GM12878 (cell line): ENCODE measurements around the gene AMBRA1. TPM values are rescaled to one million over a fixed set of nuclear protein-coding genes. Genes with fewer than 3 reads are reported as not detected.

ENCODE experiments used
- ATAC-seq: fragments of 200-7000 bp; cut with Tn5 transposase; 3 replicates; pipeline ENCODE4 v1.9.1; 2020; ENCODE audit warnings: mild to moderate bottlenecking, moderate library complexity
- BruUV-seq: library from RNA; stranded (reverse); fragments of 400-500 nt; replicated peaks from 2 replicates; lab custom pipeline; 2021; lab: Mats Ljungman, UMichigan
- CTCF ChIA-PET: fragments of 300-600 bp; sonication (Branson Sonifier 250); formaldehyde crosslinking; extraction: SDS; loops from one replicate; lab custom pipeline; 2021; ENCODE audit warnings: inconsistent platforms; lab: Yijun Ruan, JAX
- POLR2A ChIA-PET: fragments of 350-600 bp; formaldehyde crosslinking; extraction: SDS; loops from one replicate; lab custom pipeline; 2021; ENCODE audit warnings: inconsistent platforms; lab: Charles Lee
- RAD21 ChIA-PET: fragments of 300-600 bp; sonication (Branson Sonifier 250); formaldehyde crosslinking; loops from one replicate; lab custom pipeline; 2023; ENCODE audit warnings: antibody characterized with exemption; ENCODE audit not compliant: unreplicated experiment; lab: Charles Lee
- SMC1A ChIA-PET: fragments of 300-600 bp; sonication (Branson Sonifier 250); formaldehyde crosslinking; loops from one replicate; lab custom pipeline; 2023; ENCODE audit not compliant: unreplicated experiment, uncharacterized antibody; lab: Charles Lee
- DNase-seq: peaks from one replicate; pipeline ENCODE4 v3.0.0-alpha.2; 2011; ENCODE audit warnings: low read depth, low spot score
- FAIRE-seq: peaks from 3 replicates; lab custom pipeline; 2011; peaks lifted over from hg19 to GRCh38; lab: Jason Lieb, UNC
- H2AFZ ChIP-seq: 2 replicates; pipeline ENCODE4 v1.6.0; 2011; ENCODE audit warnings: low read depth, low read length, control low read depth; ENCODE audit not compliant: control insufficient read depth
- H3K27ac ChIP-seq: 2 replicates; pipeline ENCODE4 v1.5.1; 2011; ENCODE audit warnings: control low read depth; ENCODE audit not compliant: control insufficient read depth, insufficient read depth
- H3K27me3 ChIP-seq, 2 experiments: replicated peaks in 1 of 2; 2 replicates each; pipeline versions ENCODE4 v1.6.0 to v1.6.1; 2011; ENCODE audit warnings: low read length in 1 of 2; ENCODE audit not compliant: control insufficient read depth in 2 of 2, insufficient read depth in 2 of 2
- H3K36me3 ChIP-seq, 2 experiments: 2 replicates each; pipeline ENCODE4 v1.5.1; 2011; ENCODE audit warnings: low read length in 1 of 2; ENCODE audit not compliant: control insufficient read depth in 2 of 2, insufficient read depth in 2 of 2
- H3K4me1 ChIP-seq: 2 replicates; pipeline ENCODE4 v1.6.1; 2011; ENCODE audit warnings: mild to moderate bottlenecking, low read length, moderate library complexity, mixed read lengths; ENCODE audit not compliant: control insufficient read depth, insufficient read depth
- H3K4me2 ChIP-seq: 2 replicates; pipeline ENCODE4 v1.6.0; 2011; ENCODE audit warnings: control low read depth; ENCODE audit not compliant: control insufficient read depth, insufficient read depth
- H3K4me3 ChIP-seq: fragments of 200-600 bp; sonication (generic); 2 replicates; pipeline ENCODE4 v1.5.1; 2016
- H3K79me2 ChIP-seq: 2 replicates; pipeline ENCODE4 v1.6.0; 2011; ENCODE audit warnings: low read length; ENCODE audit not compliant: control insufficient read depth, insufficient read depth
- H3K9ac ChIP-seq: 2 replicates; pipeline ENCODE4 v1.8.0; 2011; ENCODE audit warnings: low read length, control low read depth, mixed read lengths; ENCODE audit not compliant: control insufficient read depth, insufficient read depth
- H3K9me3 ChIP-seq: replicated peaks from 3 replicates; pipeline ENCODE4 v1.5.1; 2011; ENCODE audit warnings: mild to moderate bottlenecking, low read length; ENCODE audit not compliant: control insufficient read depth, insufficient read depth
- H4K20me1 ChIP-seq: 2 replicates; pipeline ENCODE4 v1.6.0; 2011; ENCODE audit not compliant: control insufficient read depth, insufficient read depth
- ASH2L ChIP-seq: fragments of 300-600, 200-600 bp; sonication (generic); IDR thresholded peaks from 2 replicates; pipeline ENCODE4 v1.6.1; 2017; ENCODE audit warnings: low read depth, mild to moderate bottlenecking, borderline replicate concordance
- BACH1 ChIP-seq: fragments of 450-650 bp; IDR thresholded peaks from 2 replicates; pipeline ENCODE4 v1.6.1; 2017; ENCODE audit warnings: mild to moderate bottlenecking, borderline replicate concordance
- BHLHE40 ChIP-seq, 2 experiments: fragments of 450-650 bp in 1 of 2; IDR thresholded peaks; 2 replicates each; pipeline ENCODE4 v1.6.1; 2011 to 2017; ENCODE audit warnings: low read depth in 2 of 2, borderline replicate concordance in 1 of 2, improper control_type of control experiment in 1 of 2, low read length in 1 of 2, mild to moderate bottlenecking in 1 of 2
- CHD4 ChIP-seq: fragments of 200-600 bp; sonication (generic); IDR thresholded peaks from 2 replicates; pipeline ENCODE4 v1.6.1; 2016; ENCODE audit warnings: mild to moderate bottlenecking
- CREM ChIP-seq: IDR thresholded peaks from 2 replicates; pipeline ENCODE4 v1.6.1; 2014; ENCODE audit warnings: antibody characterized with exemption, low read depth
- DPF2 ChIP-seq: fragments of 450-650 bp; IDR thresholded peaks from 2 replicates; pipeline ENCODE4 v1.6.1; 2017; ENCODE audit warnings: mild to moderate bottlenecking
- E2F4 ChIP-seq: IDR thresholded peaks from 2 replicates; pipeline ENCODE4 v1.6.1; 2012; ENCODE audit warnings: low read depth, low read length, improper control_type of control experiment
- ETV6 ChIP-seq, 2 experiments: fragments of 450-650 bp in 1 of 2; IDR thresholded peaks in 1 of 2; conservative IDR thresholded peaks in 1 of 2; 2 replicates each; pipeline ENCODE4 v1.6.1; 2014; ENCODE audit warnings: antibody characterized with exemption in 1 of 2, borderline replicate concordance in 1 of 2, low read depth in 1 of 2, mild to moderate bottlenecking in 1 of 2, moderate library complexity in 1 of 2
- NFYA ChIP-seq: IDR thresholded peaks from 2 replicates; pipeline ENCODE4 v1.6.1; 2011; ENCODE audit warnings: low read depth, mild to moderate bottlenecking, low read length, improper control_type of control experiment, borderline replicate concordance
- NR2F1 ChIP-seq: fragments of 450-650 bp; conservative IDR thresholded peaks from 2 replicates; pipeline ENCODE4 v1.6.1; 2017; ENCODE audit warnings: mild to moderate bottlenecking
- NRF1 ChIP-seq: conservative IDR thresholded peaks from 2 replicates; pipeline ENCODE4 v1.6.1; 2011; ENCODE audit warnings: mild to moderate bottlenecking, low read depth, low read length, improper control_type of control experiment
- PAX5 ChIP-seq: IDR thresholded peaks from 2 replicates; pipeline ENCODE4 v1.6.1; 2011; ENCODE audit warnings: low read depth, low read length, borderline replicate concordance
- PML ChIP-seq: IDR thresholded peaks from 2 replicates; pipeline ENCODE4 v1.6.1; 2012; ENCODE audit warnings: low read length, inconsistent platforms
- POLR2A ChIP-seq: IDR thresholded peaks from 2 replicates; pipeline ENCODE4 v1.6.1; 2011; ENCODE audit warnings: low read depth, mild to moderate bottlenecking, low read length
- POLR2AphosphoS5 ChIP-seq: IDR thresholded peaks from 2 replicates; pipeline ENCODE4 v1.6.1; 2011; ENCODE audit warnings: mild to moderate bottlenecking, low read length, inconsistent platforms
- RBBP5 ChIP-seq: fragments of 200-600 bp; sonication (generic); conservative IDR thresholded peaks from 2 replicates; pipeline ENCODE4 v1.6.1; 2016
- RUNX3 ChIP-seq: IDR thresholded peaks from 2 replicates; pipeline ENCODE4 v1.6.1; 2012; ENCODE audit warnings: low read length, inconsistent platforms
- SIX5 ChIP-seq: IDR thresholded peaks from 2 replicates; pipeline ENCODE4 v1.6.1; 2011; ENCODE audit warnings: mild to moderate bottlenecking, low read depth, low read length, moderate library complexity; ENCODE audit not compliant: severe bottlenecking
- SREBF1 ChIP-seq: IDR thresholded peaks from 2 replicates; pipeline ENCODE4 v1.6.1; 2012; ENCODE audit warnings: mild to moderate bottlenecking, low read length
- SUPT20H ChIP-seq: IDR thresholded peaks from 2 replicates; pipeline ENCODE4 v1.6.1; 2011; ENCODE audit warnings: low read depth, mild to moderate bottlenecking, low read length, moderate library complexity, borderline replicate concordance; ENCODE audit not compliant: control insufficient read depth
- ZBTB11 ChIP-seq: fragments of 450-650 bp; formaldehyde crosslinking; IDR thresholded peaks from 2 replicates; pipeline ENCODE4 v1.5.0; 2022; ENCODE audit warnings: mild to moderate bottlenecking, missing genetic modification characterization
- WGBS: methylation state at CpG from one replicate; pipeline ENCODE4 v1.1.6; 2016; ENCODE audit warnings: low lambda C conversion rate; ENCODE audit not compliant: insufficient replicate concordance, insufficient coverage; ENCODE audit errors: missing lambda C conversion rate; 5-methylcytosine and 5-hydroxymethylcytosine counted together
- in situ Hi-C: fragments of 300-500 bp; cut with MboI; formaldehyde crosslinking; loops from 9 replicates; pipeline ENCODE4 v1.14.3; 2018; ENCODE audit warnings: mixed read lengths
- intact Hi-C: fragments of 100-400 bp; cut with micrococcal nuclease; formaldehyde crosslinking; loops from one replicate; pipeline ENCODE4 v1.14.2; 2022; ENCODE audit not compliant: unreplicated experiment
- polyA plus RNA-seq, 11 experiments: library from polyadenylated mRNA; depleted of rRNA in 4 of 11; unstranded in 6 of 11; stranded (reverse) in 5 of 11; fragments of >200 nt; fragmentation: Nextera tagmentation in 4 of 11; fragmentation: Illumina TruSeq in 1 of 11; extraction: Ambion mirVana in 4 of 11; extraction: Trizol in 1 of 11; gene quantifications; 1 replicate in 1 of 11; 2 replicates in 10 of 11; pipeline versions ENCODE4 v1.2.1 to v1.2.3, GENCODE V29; 2011 to 2016; ENCODE audit warnings: inconsistent platforms in 2 of 11, missing spikeins in 2 of 11, low read depth in 1 of 11
- total RNA-seq, 4 experiments: library from RNA; depleted of rRNA in 3 of 4; stranded (reverse); fragments of >200 nt in 3 of 4; fragmentation: Illumina TruSeq in 1 of 4; extraction: Trizol in 1 of 4; gene quantifications; 2 replicates each; pipeline versions ENCODE4 v1.2.1 to v1.2.3, GENCODE V29; 2013 to 2021

AMBRA1 gene
- total and polyA plus RNA-seq, 10 of the 15 experiments (the other 5 are each of a cell fraction or from before 2014, with no cell fraction given): 0.57 to 34.3 (median 13.7) TPM

GRCh38 chr11:46537537-46538295 lies 56.1 kb downstream of the AMBRA1 start:
- H3K4me1 ChIP-seq: no peaks in the 10 kb centered on the region
- 56% methylated on average over 5 of the region's 5 CpGs for WGBS
- in situ Hi-C loops (loop anchor here (10.0 kb wide), 1 partner anchor 143 kb away; the partner anchor contains the start of gene CHRM4), intact Hi-C loops (loop anchor here (1.0 to 10.0 kb wide), 2 partner anchors 148 to 293 kb away; no protein-coding TSS in a partner anchor)
- H3K36me3 ChIP-seq: peaks cover 10 to 11% of the 10 kb centered on the region in 2 experiments
- H3K9me3 ChIP-seq: no peaks in the 10 kb centered on the region
- BruUV-seq: no TSS peak
- no peak overlapping the region for H3K27ac ChIP-seq
- ChIA-PET CTCF (interaction anchor here (0.6 to 5.3 kb wide), 28 partner anchors 8 to 190 kb away, joined by 3 to 39 read pairs (median 4); partner anchors contain the start of gene DGKZ), RAD21 (interaction anchor here (1.0 to 1.4 kb wide), 7 partner anchors 48 to 186 kb away, joined by 3 to 8 read pairs (median 5); partner anchors contain the start of gene CHRM4), POLR2A (interaction anchor here (1.0 to 1.5 kb wide), 2 partner anchors 11 to 74 kb away, joined by 3 read pairs; no protein-coding TSS in a partner anchor), SMC1A (interaction anchor here (0.8 to 5.0 kb wide), 15 partner anchors 11 to 185 kb away, joined by 3 to 27 read pairs (median 3); no protein-coding TSS in a partner anchor)
- no peak for DNase-seq
- H3K79me2 ChIP-seq: peaks cover 20% of the 10 kb centered on the region
- H4K20me1 ChIP-seq: peaks cover 4% of the 10 kb centered on the region; the same call in 1 of the 2 replicates
- no peak overlapping the region for H2AFZ ChIP-seq
- no peak overlapping the region for H3K4me3 ChIP-seq
- no peak overlapping the region for H3K4me2 ChIP-seq
- H3K27me3 ChIP-seq: no peaks in the 10 kb centered on the region
- peak; percentile 99 for ATAC-seq
- no peak overlapping the region for H3K9ac ChIP-seq
- peak; percentile 98 for FAIRE-seq
- TF ChIP-seq CREM (no peak), NRF1 (no peak), E2F4 (no peak), ASH2L (no peak), ZBTB11 (no peak), SREBF1 (no peak), BHLHE40 (IDR thresholded peaks at IDR 0.05; ENCODE audit: borderline replicate concordance in 1 of 2, low read depth in 2 of 2, low read length in 1 of 2) (no peak), SIX5 (no peak), POLR2AphosphoS5 (no peak), PAX5 (no peak), DPF2 (no peak), BACH1 (no peak), POLR2A (no peak), RBBP5 (no peak), NFYA (no peak), PML (no peak), CHD4 (no peak), NR2F1 (no peak), RUNX3 (no peak), ETV6 (conservative IDR thresholded peaks at IDR 0.05 in 1 of 2, IDR thresholded peaks at IDR 0.05 in 1 of 2; ENCODE audit: borderline replicate concordance in 1 of 2, low read depth in 1 of 2) (no peak), SUPT20H (no peak)
